ENCODE data around the gene SARS2. TPM values are rescaled to one million over a fixed set of nuclear protein-coding genes. Genes with fewer than 3 reads are reported as not detected.
"Not testable (repeated sequence)": the region's sequence is repeated elsewhere in the genome, so short reads cannot be mapped to it uniquely, and the experiment has no call there.

SARS2 gene
- total RNA-seq, 2 donors from 2014 or later = 23.3 to 57.5 TPM

DNA sequence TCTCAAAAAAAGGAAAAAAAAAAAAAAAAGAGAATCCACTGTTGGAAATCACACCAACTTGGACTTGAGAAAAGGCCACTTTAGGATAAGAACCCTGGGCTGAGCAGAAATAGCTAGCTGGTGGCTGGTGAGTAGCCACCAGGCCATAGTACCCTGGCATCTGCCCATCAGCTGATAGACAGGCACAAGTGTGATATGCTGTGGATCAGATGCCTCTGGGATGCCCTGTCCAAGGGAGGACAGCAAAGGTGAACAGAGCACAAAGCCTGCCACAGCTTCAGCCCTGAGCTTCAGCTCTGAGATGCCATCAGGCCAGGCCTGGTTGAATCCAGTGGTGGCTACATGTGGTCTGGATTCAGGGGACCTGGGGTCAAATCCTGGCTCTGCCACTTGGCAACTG is 39.9 kb downstream of the SARS2 start:
- H3K4me1 ChIP-seq (replicated peaks) = no peaks in the 10 kb centered on the region
- H3K9me3 ChIP-seq = no peaks in the 10 kb centered on the region
- H3K27ac ChIP-seq = no peak overlapping the region
- intact Hi-C loops (cut with DNase I) = no loop called here
- TF ChIP-seq POLR2A (IDR thresholded peaks at IDR 0.05) = no peak
- no peak for TF ChIP-seq POLR2AphosphoS5 (IDR thresholded peaks at IDR 0.05)
- TF ChIP-seq, protein P1, sequence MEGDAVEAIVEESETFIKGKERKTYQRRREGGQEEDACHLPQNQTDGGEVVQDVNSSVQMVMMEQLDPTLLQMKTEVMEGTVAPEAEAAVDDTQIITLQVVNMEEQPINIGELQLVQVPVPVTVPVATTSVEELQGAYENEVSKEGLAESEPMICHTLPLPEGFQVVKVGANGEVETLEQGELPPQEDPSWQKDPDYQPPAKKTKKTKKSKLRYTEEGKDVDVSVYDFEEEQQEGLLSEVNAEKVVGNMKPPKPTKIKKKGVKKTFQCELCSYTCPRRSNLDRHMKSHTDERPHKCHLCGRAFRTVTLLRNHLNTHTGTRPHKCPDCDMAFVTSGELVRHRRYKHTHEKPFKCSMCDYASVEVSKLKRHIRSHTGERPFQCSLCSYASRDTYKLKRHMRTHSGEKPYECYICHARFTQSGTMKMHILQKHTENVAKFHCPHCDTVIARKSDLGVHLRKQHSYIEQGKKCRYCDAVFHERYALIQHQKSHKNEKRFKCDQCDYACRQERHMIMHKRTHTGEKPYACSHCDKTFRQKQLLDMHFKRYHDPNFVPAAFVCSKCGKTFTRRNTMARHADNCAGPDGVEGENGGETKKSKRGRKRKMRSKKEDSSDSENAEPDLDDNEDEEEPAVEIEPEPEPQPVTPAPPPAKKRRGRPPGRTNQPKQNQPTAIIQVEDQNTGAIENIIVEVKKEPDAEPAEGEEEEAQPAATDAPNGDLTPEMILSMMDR (IDR thresholded peaks at IDR 0.05) = no peak
- no peak overlapping the region for H3K4me3 ChIP-seq
- DNase-seq (ENCODE audit: low spot score) = no peak
- no peaks in the 10 kb centered on the region for H3K27me3 ChIP-seq (replicated peaks; ENCODE audit: insufficient read depth)
- H3K36me3 ChIP-seq = peaks cover 5 to 9% of the 10 kb centered on the region in 2 donors

DNA sequence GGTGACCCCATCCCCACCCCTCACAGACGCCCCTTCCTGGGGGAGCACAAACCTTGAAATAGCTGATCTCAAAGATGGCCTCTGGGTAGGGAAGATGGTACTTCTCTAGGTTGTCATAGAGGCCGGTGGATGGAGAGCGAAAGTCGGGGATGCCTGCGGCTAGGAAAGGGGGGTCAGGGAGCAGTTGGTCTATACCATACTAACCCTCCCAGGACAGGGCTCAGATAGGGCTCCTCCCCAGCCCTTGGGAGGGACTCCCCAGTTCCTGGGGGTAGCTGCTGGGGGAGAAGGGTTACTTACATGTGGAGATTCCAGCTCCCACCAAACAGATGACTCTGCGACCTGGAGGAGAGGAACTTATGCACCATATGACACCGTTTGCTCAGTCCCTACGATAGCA is 40.8 kb downstream of the SARS2 start:
- DNase-seq (ENCODE audit: low spot score) = no peak
- no peaks in the 10 kb centered on the region for H3K27me3 ChIP-seq (replicated peaks; ENCODE audit: insufficient read depth)
- no peak for TF ChIP-seq POLR2A (IDR thresholded peaks at IDR 0.05)
- TF ChIP-seq, protein P1 (IDR thresholded peaks at IDR 0.05) = no peak
- no peak for TF ChIP-seq POLR2AphosphoS5 (IDR thresholded peaks at IDR 0.05)
- 92% methylated on average over 8 of the region's 8 CpGs for WGBS
- no peak overlapping the region for H3K4me3 ChIP-seq
- intact Hi-C loops (cut with DNase I) = loop anchor here (5.0 kb wide), 1 partner anchor 488 kb away; the partner anchor contains the start of gene FAM98C
- H3K27ac ChIP-seq = no peak overlapping the region
- no peaks in the 10 kb centered on the region for H3K9me3 ChIP-seq
- H3K4me1 ChIP-seq (replicated peaks) = no peaks in the 10 kb centered on the region
- peaks cover 5 to 9% of the 10 kb centered on the region in 2 donors for H3K36me3 ChIP-seq

DNA sequence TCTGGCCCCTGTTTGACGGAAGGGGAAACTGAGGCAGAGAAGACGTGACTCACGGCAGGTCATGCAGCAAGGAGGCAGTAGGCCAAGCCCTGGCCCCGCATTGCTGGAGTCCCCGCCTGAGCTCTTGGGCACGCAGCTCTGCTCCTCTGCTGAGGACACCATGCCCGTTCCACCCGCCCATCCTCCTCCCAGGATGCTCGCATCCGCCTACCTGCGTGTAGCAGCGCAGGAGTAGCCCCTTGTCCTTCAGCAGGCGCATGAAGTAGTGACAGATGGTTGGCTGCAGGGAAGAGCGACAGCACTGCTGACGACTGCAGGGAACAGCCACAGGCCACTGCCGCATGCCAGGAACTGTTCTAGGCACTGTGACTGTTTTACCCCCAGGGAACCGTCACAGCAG is 41.7 kb downstream of the SARS2 start:
- H3K9me3 ChIP-seq = no peaks in the 10 kb centered on the region
- intact Hi-C loops (cut with DNase I) = loop anchor here (5.0 kb wide), 1 partner anchor 487 kb away; the partner anchor contains the start of gene FAM98C
- H3K27me3 ChIP-seq (replicated peaks; ENCODE audit: insufficient read depth) = no peaks in the 10 kb centered on the region
- peaks cover 5 to 9% of the 10 kb centered on the region in 2 donors for H3K36me3 ChIP-seq
- TF ChIP-seq POLR2AphosphoS5 (IDR thresholded peaks at IDR 0.05) (no peak), POLR2A (IDR thresholded peaks at IDR 0.05) (no peak)
- TF ChIP-seq, protein P1 (IDR thresholded peaks at IDR 0.05) = no peak
- no peaks in the 10 kb centered on the region for H3K4me1 ChIP-seq (replicated peaks)
- no peak for DNase-seq (ENCODE audit: low spot score)
- no peak overlapping the region for H3K27ac ChIP-seq
- H3K4me3 ChIP-seq = no peak overlapping the region
- WGBS = 95% methylated on average over 17 of the region's 17 CpGs

DNA sequence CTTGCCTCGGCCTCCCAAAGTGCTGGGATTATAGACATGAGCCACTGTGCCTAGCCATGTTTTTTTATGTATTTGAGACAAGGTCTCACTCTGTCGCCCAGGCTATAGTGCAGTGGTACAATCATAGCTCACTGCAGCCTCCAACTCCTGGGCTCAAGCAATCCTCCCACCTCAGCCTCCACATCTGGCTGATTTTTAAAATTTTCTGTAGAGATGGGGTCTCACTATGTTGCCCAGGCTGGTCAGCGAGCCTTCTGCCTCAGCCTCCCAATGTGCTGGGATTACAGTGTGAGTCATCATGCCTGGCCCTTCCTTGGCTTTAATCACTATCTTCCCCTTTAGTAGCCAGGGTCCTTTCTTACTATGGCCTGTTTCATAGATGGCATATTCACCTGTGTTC is 45.9 kb downstream of the SARS2 start:
- not testable (repeated sequence) for H3K27me3 ChIP-seq (replicated peaks; ENCODE audit: insufficient read depth); H3K9me3 ChIP-seq; DNase-seq (ENCODE audit: low spot score); H3K4me1 ChIP-seq (replicated peaks); H3K27ac ChIP-seq; H3K4me3 ChIP-seq; H3K36me3 ChIP-seq
- WGBS = 94% methylated on average over 3 of the region's 3 CpGs
- intact Hi-C loops (cut with DNase I) = loop anchor here (5.0 kb wide), 1 partner anchor 482 kb away; the partner anchor contains the start of gene FAM98C

DNA sequence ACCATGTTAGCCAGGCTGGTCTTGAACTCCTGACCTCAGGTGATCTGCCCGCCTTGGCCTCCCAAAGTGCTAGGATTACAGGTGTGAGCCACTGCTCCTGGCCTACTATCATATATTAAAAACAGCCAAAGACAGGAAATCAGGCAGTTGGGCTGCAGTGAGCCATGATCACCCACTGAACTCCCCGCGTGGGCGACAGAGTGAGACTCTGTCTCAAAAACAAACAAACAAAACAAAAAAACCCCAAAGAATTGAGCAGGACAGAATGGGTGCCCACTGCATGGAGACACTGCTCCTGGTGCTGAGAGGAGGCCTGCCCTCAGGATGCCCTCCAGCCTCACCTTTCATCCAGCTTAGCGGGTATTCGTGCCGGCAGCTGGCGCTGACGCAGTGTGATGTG is 47.3 kb downstream of the SARS2 start:
- Histone ChIP-seq H3K4me3 (no peak overlapping the region), H3K27ac (no peak overlapping the region), H3K27me3 (replicated peaks; ENCODE audit: insufficient read depth) (no peaks in the 10 kb centered on the region), H3K9me3 (no peaks in the 10 kb centered on the region), H3K36me3 (no peaks in the 10 kb centered on the region), H3K4me1 (replicated peaks) (no peaks in the 10 kb centered on the region)
- TF ChIP-seq POLR2AphosphoS5 (IDR thresholded peaks at IDR 0.05) (no peak), POLR2A (IDR thresholded peaks at IDR 0.05) (no peak)
- TF ChIP-seq, protein P1 (IDR thresholded peaks at IDR 0.05) = no peak
- intact Hi-C loops (cut with DNase I) = no loop called here
- WGBS = 90% methylated on average over 9 of the region's 9 CpGs
- no peak for DNase-seq (ENCODE audit: low spot score)

Data from prostate gland (tissue), 2 donors.